ENCODE data around the gene D2HGDH.

Gene D2HGDH

GRCh38 chr2:241734467-241735208 is at the start of gene D2HGDH:
Gene D2HGDH (plus strand): TSS chr2:241734630. CDS start chr2:241735225, 595 bp downstream.
- peak; percentile 93 for DNase-seq

GRCh38 chr2:241686324-241686649 is 48.1 kb upstream of the D2HGDH start:
- DNase-seq, result peak; percentile 37

- peak; percentile 98 for DNase-seq
These were observed 47.6 kb upstream of the D2HGDH start, which contains the start of gene DTYMK for GRCh38 chr2:241686650-241687425. Gene DTYMK (minus strand): TSS chr2:241686815. CDS start chr2:241686783, 32 bp downstream.

GRCh38 chr2:241689306-241689705 is 45.1 kb upstream of the D2HGDH start:
- no peak for DNase-seq

- DNase-seq, result no peak
These were observed 44.2 kb upstream of the D2HGDH start for GRCh38 chr2:241690202-241690717.

- no peak for DNase-seq
These were observed 42.0 kb upstream of the D2HGDH start for GRCh38 chr2:241692448-241692847.

GRCh38 chr2:241695651-241696050 is 38.8 kb upstream of the D2HGDH start:
- DNase-seq, result no peak

GRCh38 chr2:241701149-241701398 is 33.4 kb upstream of the D2HGDH start:
- no peak for DNase-seq

- DNase-seq, result peak; percentile 97
These were observed 32.9 kb upstream of the D2HGDH start, which contains the start of gene ING5 for GRCh38 chr2:241701399-241702154. Gene ING5 (plus strand): TSS chr2:241702039. CDS start chr2:241702066, 27 bp downstream.

GRCh38 chr2:241702155-241703031 is 32.0 kb upstream of the D2HGDH start:
- DNase-seq, result peak; percentile 89

GRCh38 chr2:241703032-241703604 is 31.3 kb upstream of the D2HGDH start:
- DNase-seq, result peak; percentile 34

- no peak for DNase-seq
These were observed 27.9 kb upstream of the D2HGDH start for GRCh38 chr2:241706537-241706936.

GRCh38 chr2:241708879-241709278 is 25.6 kb upstream of the D2HGDH start:
- DNase-seq, result no peak

GRCh38 chr2:241719093-241719492 is 15.3 kb upstream of the D2HGDH start:
- DNase-seq, result no peak

- DNase-seq, result no peak
These were observed 14.3 kb upstream of the D2HGDH start for GRCh38 chr2:241720099-241720498.

GRCh38 chr2:241720560-241720959 is 13.9 kb upstream of the D2HGDH start:
- no peak for DNase-seq

- no peak for DNase-seq
These were observed 12.6 kb upstream of the D2HGDH start for GRCh38 chr2:241721852-241722251.

- DNase-seq, result no peak
These were observed 11.5 kb upstream of the D2HGDH start for GRCh38 chr2:241722896-241723454.

- DNase-seq, result no peak
These were observed 10.0 kb upstream of the D2HGDH start for GRCh38 chr2:241724259-241724974.

- DNase-seq, result peak; percentile 23
These were observed 9.2 kb upstream of the D2HGDH start for GRCh38 chr2:241724975-241725870.
